Transverse colon (tissue), 4 donors: Measurements from ENCODE around the gene UBXN10.

ENCODE experiments used
- EP300 ChIP-seq: sonication (generic); formaldehyde crosslinking; IDR thresholded peaks from one replicate; pipeline ENCODE4 v1.6.1; 2017; ENCODE audit warnings: antibody characterized with exemption, low read depth
- POLR2A ChIP-seq: fragments of 450-650 bp; IDR thresholded peaks from one replicate; pipeline ENCODE4 v1.6.1; 2016; ENCODE audit warnings: antibody characterized with exemption, mild to moderate bottlenecking, moderate library complexity
- POLR2AphosphoS5 ChIP-seq, 3 donors: sonication (generic); formaldehyde crosslinking; IDR thresholded peaks; one replicate each; pipeline ENCODE4 v1.6.1; 2016; ENCODE audit warnings: antibody characterized with exemption in 3 of 3
- TF ChIP-seq, protein P1 (sequence below), 5 experiments: fragments of 200-600 bp in 3 of 5; fragments of 450-650 bp in 2 of 5; sonication (generic) in 3 of 5; IDR thresholded peaks; 1 replicate in 2 of 5; 2 replicates in 3 of 5; pipeline ENCODE4 v1.5.1; 2016 to 2017; ENCODE audit warnings: antibody characterized with exemption in 5 of 5, inconsistent platforms in 3 of 5, mild to moderate bottlenecking in 2 of 5, moderate library complexity in 1 of 5

DNA sequence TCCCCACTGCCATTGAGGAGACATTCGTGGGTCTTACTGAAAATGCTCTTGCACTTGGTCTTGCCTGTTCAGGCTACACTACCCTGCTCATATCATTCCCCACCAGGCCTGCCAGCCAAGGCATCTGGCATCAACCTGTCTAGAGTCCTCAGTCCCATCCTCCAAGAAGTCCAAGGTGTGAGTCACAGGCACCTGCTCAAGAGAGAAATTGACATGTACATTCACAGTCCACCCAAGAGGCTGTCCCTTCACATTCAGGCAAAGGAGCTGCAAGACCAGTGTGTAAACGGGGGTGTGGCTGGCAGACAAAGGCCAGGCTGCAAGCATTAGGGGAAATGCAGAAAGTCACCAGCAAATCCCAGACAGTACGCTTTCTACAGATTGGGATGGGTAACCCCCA lies 13.5 kb downstream of the UBXN10 start:
- TF ChIP-seq, protein P1, sequence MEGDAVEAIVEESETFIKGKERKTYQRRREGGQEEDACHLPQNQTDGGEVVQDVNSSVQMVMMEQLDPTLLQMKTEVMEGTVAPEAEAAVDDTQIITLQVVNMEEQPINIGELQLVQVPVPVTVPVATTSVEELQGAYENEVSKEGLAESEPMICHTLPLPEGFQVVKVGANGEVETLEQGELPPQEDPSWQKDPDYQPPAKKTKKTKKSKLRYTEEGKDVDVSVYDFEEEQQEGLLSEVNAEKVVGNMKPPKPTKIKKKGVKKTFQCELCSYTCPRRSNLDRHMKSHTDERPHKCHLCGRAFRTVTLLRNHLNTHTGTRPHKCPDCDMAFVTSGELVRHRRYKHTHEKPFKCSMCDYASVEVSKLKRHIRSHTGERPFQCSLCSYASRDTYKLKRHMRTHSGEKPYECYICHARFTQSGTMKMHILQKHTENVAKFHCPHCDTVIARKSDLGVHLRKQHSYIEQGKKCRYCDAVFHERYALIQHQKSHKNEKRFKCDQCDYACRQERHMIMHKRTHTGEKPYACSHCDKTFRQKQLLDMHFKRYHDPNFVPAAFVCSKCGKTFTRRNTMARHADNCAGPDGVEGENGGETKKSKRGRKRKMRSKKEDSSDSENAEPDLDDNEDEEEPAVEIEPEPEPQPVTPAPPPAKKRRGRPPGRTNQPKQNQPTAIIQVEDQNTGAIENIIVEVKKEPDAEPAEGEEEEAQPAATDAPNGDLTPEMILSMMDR (IDR thresholded peaks at IDR 0.05), result no peak
- TF ChIP-seq POLR2A (no peak), EP300 (no peak), POLR2AphosphoS5 (IDR thresholded peaks at IDR 0.05) (peak in 1 of 3 donors; percentile 21)
